ENCODE measurements around the gene SPTSSB.

DNA sequence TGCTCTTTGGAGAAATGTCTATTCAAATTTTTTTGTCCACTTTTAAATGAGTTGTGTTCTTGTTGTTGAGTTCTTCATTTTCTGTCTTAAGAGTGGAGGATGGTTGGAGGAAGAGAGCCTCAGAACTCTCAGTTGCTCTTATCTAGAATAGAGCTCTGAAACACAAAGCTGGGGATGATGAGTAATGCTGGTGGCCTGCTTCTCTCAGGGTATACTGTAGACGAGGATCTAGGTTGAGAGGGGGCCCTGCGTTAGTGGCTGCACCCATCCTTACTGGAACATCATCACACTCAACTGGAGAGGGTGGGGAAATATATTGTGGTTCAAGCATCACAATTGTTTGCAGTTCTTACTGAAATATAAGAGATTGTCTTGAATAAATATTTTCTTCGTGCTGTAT, 1.8 kb downstream of the SPTSSB start:
- TF ChIP-seq ESRRA (CRISPR knock-in tag; IDR thresholded peaks at IDR 0.05; ENCODE audit: borderline replicate concordance) (no peak), MXD4 (CRISPR knock-in tag; IDR thresholded peaks at IDR 0.05; ENCODE audit: borderline replicate concordance) (no peak), ZNF317 (CRISPR knock-in tag; IDR thresholded peaks at IDR 0.05; ENCODE audit: borderline replicate concordance, low read depth) (no peak)
- TF ChIP-seq, protein P1, sequence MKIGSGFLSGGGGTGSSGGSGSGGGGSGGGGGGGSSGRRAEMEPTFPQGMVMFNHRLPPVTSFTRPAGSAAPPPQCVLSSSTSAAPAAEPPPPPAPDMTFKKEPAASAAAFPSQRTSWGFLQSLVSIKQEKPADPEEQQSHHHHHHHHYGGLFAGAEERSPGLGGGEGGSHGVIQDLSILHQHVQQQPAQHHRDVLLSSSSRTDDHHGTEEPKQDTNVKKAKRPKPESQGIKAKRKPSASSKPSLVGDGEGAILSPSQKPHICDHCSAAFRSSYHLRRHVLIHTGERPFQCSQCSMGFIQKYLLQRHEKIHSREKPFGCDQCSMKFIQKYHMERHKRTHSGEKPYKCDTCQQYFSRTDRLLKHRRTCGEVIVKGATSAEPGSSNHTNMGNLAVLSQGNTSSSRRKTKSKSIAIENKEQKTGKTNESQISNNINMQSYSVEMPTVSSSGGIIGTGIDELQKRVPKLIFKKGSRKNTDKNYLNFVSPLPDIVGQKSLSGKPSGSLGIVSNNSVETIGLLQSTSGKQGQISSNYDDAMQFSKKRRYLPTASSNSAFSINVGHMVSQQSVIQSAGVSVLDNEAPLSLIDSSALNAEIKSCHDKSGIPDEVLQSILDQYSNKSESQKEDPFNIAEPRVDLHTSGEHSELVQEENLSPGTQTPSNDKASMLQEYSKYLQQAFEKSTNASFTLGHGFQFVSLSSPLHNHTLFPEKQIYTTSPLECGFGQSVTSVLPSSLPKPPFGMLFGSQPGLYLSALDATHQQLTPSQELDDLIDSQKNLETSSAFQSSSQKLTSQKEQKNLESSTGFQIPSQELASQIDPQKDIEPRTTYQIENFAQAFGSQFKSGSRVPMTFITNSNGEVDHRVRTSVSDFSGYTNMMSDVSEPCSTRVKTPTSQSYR (CRISPR knock-in tag; IDR thresholded peaks at IDR 0.05) = no peak
- TF ChIP-seq, protein P2, sequence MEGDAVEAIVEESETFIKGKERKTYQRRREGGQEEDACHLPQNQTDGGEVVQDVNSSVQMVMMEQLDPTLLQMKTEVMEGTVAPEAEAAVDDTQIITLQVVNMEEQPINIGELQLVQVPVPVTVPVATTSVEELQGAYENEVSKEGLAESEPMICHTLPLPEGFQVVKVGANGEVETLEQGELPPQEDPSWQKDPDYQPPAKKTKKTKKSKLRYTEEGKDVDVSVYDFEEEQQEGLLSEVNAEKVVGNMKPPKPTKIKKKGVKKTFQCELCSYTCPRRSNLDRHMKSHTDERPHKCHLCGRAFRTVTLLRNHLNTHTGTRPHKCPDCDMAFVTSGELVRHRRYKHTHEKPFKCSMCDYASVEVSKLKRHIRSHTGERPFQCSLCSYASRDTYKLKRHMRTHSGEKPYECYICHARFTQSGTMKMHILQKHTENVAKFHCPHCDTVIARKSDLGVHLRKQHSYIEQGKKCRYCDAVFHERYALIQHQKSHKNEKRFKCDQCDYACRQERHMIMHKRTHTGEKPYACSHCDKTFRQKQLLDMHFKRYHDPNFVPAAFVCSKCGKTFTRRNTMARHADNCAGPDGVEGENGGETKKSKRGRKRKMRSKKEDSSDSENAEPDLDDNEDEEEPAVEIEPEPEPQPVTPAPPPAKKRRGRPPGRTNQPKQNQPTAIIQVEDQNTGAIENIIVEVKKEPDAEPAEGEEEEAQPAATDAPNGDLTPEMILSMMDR (IDR thresholded peaks at IDR 0.05) = no peak
- TF ChIP-seq, protein P3, sequence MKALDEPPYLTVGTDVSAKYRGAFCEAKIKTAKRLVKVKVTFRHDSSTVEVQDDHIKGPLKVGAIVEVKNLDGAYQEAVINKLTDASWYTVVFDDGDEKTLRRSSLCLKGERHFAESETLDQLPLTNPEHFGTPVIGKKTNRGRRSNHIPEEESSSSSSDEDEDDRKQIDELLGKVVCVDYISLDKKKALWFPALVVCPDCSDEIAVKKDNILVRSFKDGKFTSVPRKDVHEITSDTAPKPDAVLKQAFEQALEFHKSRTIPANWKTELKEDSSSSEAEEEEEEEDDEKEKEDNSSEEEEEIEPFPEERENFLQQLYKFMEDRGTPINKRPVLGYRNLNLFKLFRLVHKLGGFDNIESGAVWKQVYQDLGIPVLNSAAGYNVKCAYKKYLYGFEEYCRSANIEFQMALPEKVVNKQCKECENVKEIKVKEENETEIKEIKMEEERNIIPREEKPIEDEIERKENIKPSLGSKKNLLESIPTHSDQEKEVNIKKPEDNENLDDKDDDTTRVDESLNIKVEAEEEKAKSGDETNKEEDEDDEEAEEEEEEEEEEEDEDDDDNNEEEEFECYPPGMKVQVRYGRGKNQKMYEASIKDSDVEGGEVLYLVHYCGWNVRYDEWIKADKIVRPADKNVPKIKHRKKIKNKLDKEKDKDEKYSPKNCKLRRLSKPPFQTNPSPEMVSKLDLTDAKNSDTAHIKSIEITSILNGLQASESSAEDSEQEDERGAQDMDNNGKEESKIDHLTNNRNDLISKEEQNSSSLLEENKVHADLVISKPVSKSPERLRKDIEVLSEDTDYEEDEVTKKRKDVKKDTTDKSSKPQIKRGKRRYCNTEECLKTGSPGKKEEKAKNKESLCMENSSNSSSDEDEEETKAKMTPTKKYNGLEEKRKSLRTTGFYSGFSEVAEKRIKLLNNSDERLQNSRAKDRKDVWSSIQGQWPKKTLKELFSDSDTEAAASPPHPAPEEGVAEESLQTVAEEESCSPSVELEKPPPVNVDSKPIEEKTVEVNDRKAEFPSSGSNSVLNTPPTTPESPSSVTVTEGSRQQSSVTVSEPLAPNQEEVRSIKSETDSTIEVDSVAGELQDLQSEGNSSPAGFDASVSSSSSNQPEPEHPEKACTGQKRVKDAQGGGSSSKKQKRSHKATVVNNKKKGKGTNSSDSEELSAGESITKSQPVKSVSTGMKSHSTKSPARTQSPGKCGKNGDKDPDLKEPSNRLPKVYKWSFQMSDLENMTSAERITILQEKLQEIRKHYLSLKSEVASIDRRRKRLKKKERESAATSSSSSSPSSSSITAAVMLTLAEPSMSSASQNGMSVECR (CRISPR knock-in tag; IDR thresholded peaks at IDR 0.05; ENCODE audit: borderline replicate concordance) = no peak
